Measurements from ENCODE around the gene LHFPL6.

Gene LHFPL6

DNA sequence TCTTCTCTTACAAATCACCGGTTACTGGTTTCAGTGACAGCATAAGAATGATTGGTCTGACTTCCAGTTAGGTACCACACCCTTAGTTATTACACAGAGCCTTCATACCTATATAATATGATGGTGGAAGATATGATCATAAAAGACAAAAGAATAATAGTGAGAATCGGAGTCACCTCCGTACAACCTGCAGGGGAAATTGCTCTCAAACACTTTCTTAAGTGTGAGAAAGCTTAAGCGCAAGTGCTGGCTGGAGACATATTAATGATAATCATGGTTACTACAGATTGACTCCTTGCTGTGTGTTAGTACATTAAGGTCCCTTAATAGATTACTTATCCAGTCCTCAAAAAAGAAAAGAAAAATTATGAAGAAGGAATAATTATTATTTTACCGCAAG is 1.8 kb upstream of the LHFPL6 start:
- no peak for TF ChIP-seq CTCF (IDR thresholded peaks at IDR 0.05; ENCODE audit: low read depth, low read length, missing control alignments)
- no peak for DNase-seq (ENCODE audit: extremely low read depth, low read depth)
- no peak overlapping the region for H3K4me3 ChIP-seq (replicated peaks; ENCODE audit: low read depth, low read length)

DNA sequence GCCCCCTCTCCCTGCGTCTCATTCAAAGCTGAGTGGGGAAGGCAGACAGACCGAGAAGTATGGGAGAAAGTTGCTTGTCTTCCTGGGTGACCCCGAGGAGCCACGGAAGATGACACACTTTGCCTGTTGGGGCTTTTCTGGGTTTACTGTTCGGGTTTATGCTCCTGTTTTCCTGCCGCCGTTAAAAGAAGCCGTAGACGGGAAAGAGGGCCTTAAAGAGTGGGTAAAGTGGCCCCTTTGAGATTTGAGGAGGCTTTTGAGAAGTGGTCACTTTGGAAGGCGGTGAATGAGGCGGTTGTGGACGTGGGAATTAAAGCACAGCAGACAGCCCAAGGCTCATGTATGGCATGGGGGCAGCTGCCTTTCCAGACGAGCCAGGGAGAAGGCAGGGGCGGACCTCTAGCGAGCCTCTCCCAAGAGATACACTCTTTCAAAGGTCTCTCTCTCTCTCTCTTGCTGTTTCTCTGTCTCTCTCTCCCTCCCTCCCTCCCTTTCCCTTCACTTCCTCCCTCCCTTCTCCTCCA is 493 bp upstream of the LHFPL6 start:
- H3K4me3 ChIP-seq (replicated peaks; ENCODE audit: low read depth, low read length), result peak overlapping the region; percentile 83
- no peak for TF ChIP-seq CTCF (IDR thresholded peaks at IDR 0.05; ENCODE audit: low read depth, low read length, missing control alignments)
- no peak for DNase-seq (ENCODE audit: extremely low read depth, low read depth)

GRCh38 chr13:39602277-39602613 is 748 bp downstream of the LHFPL6 start:
- no peak for DNase-seq (ENCODE audit: extremely low read depth, low read depth)
- TF ChIP-seq CTCF (IDR thresholded peaks at IDR 0.05; ENCODE audit: low read depth, low read length, missing control alignments), result no peak
- peak overlapping the region; percentile 83 for H3K4me3 ChIP-seq (replicated peaks; ENCODE audit: low read depth, low read length)

DNA sequence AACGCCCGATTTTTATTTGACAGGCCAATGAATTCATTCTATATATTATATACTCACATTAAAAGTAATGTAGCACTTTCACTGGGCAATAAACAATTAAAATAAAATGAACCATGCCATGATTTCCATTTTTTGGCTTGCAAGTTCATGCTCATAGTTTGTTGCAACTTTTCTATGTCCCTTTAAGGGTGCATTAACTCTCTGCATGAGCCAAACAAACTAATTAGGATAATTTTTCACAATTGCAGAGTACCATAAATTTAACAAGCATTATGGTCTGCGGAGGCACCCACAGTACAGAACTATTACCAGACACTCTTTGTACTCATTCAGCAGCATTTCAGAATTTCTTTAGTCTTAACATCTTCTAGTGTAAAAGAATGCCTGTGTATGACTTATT is 1.4 kb downstream of the LHFPL6 start:
- no peak for DNase-seq (ENCODE audit: extremely low read depth, low read depth)
- no peak for TF ChIP-seq CTCF (IDR thresholded peaks at IDR 0.05; ENCODE audit: low read depth, low read length, missing control alignments)
- peak overlapping the region; percentile 83 for H3K4me3 ChIP-seq (replicated peaks; ENCODE audit: low read depth, low read length)

GRCh38 chr13:39600766-39601165 is 2.2 kb downstream of the LHFPL6 start:
- no peak for DNase-seq (ENCODE audit: extremely low read depth, low read depth)
- TF ChIP-seq CTCF (IDR thresholded peaks at IDR 0.05; ENCODE audit: low read depth, low read length, missing control alignments), result peak; percentile 29
- no peak overlapping the region for H3K4me3 ChIP-seq (replicated peaks; ENCODE audit: low read depth, low read length)

GRCh38 chr13:39599842-39600241 is 3.2 kb downstream of the LHFPL6 start:
- H3K4me3 ChIP-seq (replicated peaks; ENCODE audit: low read depth, low read length), result no peak overlapping the region
- no peak for TF ChIP-seq CTCF (IDR thresholded peaks at IDR 0.05; ENCODE audit: low read depth, low read length, missing control alignments)

GRCh38 chr13:39599012-39599411 is 4.0 kb downstream of the LHFPL6 start:
- DNase-seq (ENCODE audit: extremely low read depth, low read depth), result no peak
- H3K4me3 ChIP-seq (replicated peaks; ENCODE audit: low read depth, low read length), result no peak overlapping the region
- no peak for TF ChIP-seq CTCF (IDR thresholded peaks at IDR 0.05; ENCODE audit: low read depth, low read length, missing control alignments)

More at GRCh38 chr13:39599842-39600241, 3.2 kb downstream of the LHFPL6 start:
- peak; percentile 26 for DNase-seq (ENCODE audit: extremely low read depth, low read depth)

Measured in HFF-Myc (cell line).